NCI-H460 (cell line): ENCODE results near the gene COP1. TPM values are rescaled to one million over a fixed set of nuclear protein-coding genes. Genes with fewer than 3 reads are reported as not detected.

ENCODE experiments used
- DNase-seq: peaks from one replicate; pipeline ENCODE4 v3.0.0-alpha.2; 2016; ENCODE audit warnings: low read depth; ENCODE audit errors: extremely low read depth
- small RNA-seq, 2 experiments: library from RNA; depleted of rRNA; stranded (forward); fragments of <200 nt; gene quantifications; one replicate each; pipeline ENCODE3, GENCODE V24; 2014
- total RNA-seq: library from RNA; depleted of rRNA; stranded (reverse); fragments of >200 nt; shearing (Covaris generic); gene quantifications from 2 replicates; pipeline ENCODE4 v1.2.3, GENCODE V29; 2014

COP1 gene
- total RNA-seq, 1 experiment from 2014 or later: 57.9 TPM

DNA sequence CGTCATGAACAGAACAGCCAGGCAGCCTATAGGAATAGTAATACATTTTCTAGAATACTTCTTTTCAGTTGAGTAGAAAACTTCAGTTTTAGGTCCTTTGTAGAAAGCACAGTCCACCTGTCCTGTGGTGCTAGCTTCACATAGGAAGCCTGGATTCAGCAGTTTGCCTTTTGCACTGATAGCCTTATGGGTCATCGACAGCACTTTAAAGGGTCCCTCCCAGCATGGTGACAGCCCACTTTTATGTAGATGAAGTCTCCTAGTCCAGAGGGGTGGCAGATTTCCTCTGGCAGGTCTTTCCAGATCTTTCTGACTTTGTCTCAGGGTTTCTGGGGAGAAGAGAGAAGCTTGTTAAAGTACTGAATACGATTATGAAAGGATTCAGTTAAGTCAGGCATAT, 302.3 kb downstream of the COP1 start:
- no peak for DNase-seq

GRCh38 chr1:175902281-175902680, 304.8 kb downstream of the COP1 start:
- DNase-seq: no peak

DNA sequence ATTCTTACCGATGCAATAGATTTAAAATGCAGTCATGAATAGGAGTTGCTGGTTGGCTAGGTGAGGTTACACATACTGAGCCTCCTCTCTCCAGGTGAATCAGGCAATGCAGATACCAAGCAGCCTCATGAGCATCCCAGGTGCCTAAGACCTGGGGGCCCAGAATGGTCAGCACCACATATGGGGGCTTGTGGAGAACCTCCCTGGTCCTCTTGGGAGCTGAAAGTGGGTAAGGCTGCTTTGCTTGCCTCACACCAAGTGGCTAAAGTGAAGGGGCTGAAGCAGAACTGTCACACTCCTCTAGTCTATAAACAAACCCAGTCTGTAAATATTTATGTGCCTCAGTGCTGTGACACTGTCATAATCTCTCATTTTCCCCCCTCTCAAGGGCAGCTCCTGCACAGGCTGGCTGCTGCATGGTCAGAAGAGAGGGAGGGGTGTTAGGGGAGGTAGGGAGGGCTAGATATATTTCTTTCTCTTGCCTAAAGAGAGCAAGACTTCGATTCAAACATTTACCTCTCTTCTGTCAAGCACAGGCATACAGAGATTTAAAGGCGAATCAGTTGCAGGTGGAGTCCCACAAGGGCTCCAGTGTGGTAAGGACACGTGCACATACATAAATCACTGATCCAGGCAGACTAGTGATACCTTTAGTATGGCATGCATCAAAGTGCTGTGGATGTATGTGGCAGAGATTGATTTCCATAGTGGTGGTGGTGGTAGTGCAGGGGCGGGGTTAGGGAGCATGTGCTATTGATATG, 305.8 kb downstream of the COP1 start:
- DNase-seq: no peak

- no peak for DNase-seq
These were observed 306.9 kb downstream of the COP1 start for GRCh38 chr1:175900171-175900570.

- DNase-seq: no peak
These were observed 311.1 kb downstream of the COP1 start for GRCh38 chr1:175895966-175896365.

Small RNA genes lying within 50 kb of the gene (small RNA-seq; reads per million reads assigned to genes)
- gene RF00066: 0 reads per million in 2 experiments
- 0 to 0.02 reads per million in 2 experiments for gene RNU2-12P
- gene RPS29P5: 0.02 to 1.1 reads per million in 2 experiments
- gene SCARNA3: 1.6 to 1.8 reads per million in 2 experiments
